GM12874 (cell line): ENCODE measurements around the gene ELOVL4.

Experiments
- TF ChIP-seq, protein P1 (sequence below): IDR thresholded peaks from 2 replicates; pipeline ENCODE4 v1.5.1; 2011; ENCODE audit warnings: low read depth, mild to moderate bottlenecking, control low read depth, low read length, moderate library complexity; ENCODE audit not compliant: insufficient read depth

ELOVL4 gene

GRCh38 chr6:79947191-79948186 is at the start of gene ELOVL4:
ELOVL4 (minus strand) TSS chr6:79947553; CDS start chr6:79947279, 274 bp downstream.
- TF ChIP-seq, protein P1, sequence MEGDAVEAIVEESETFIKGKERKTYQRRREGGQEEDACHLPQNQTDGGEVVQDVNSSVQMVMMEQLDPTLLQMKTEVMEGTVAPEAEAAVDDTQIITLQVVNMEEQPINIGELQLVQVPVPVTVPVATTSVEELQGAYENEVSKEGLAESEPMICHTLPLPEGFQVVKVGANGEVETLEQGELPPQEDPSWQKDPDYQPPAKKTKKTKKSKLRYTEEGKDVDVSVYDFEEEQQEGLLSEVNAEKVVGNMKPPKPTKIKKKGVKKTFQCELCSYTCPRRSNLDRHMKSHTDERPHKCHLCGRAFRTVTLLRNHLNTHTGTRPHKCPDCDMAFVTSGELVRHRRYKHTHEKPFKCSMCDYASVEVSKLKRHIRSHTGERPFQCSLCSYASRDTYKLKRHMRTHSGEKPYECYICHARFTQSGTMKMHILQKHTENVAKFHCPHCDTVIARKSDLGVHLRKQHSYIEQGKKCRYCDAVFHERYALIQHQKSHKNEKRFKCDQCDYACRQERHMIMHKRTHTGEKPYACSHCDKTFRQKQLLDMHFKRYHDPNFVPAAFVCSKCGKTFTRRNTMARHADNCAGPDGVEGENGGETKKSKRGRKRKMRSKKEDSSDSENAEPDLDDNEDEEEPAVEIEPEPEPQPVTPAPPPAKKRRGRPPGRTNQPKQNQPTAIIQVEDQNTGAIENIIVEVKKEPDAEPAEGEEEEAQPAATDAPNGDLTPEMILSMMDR = no peak

DNA sequence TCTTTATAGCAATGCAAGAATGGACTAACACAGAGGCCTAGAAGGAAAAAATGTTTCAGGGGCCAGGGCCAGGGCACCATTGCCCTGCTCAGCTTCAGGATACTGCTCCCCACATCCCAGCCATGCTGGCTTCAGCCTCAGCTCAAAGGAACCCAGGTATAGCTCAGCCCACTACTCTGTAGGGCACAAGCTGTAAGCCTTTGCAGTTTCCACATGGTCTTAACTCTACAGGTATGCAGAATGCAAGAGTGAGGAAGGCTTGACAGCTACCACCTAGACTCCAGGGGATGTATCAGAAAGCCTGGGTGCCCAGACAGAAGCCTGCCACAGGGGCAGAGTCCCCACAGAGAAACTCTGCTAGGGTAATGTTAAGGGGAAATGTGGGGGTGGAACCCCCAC is 46.6 kb upstream of the ELOVL4 start:
- TF ChIP-seq, protein P1 = no peak

DNA sequence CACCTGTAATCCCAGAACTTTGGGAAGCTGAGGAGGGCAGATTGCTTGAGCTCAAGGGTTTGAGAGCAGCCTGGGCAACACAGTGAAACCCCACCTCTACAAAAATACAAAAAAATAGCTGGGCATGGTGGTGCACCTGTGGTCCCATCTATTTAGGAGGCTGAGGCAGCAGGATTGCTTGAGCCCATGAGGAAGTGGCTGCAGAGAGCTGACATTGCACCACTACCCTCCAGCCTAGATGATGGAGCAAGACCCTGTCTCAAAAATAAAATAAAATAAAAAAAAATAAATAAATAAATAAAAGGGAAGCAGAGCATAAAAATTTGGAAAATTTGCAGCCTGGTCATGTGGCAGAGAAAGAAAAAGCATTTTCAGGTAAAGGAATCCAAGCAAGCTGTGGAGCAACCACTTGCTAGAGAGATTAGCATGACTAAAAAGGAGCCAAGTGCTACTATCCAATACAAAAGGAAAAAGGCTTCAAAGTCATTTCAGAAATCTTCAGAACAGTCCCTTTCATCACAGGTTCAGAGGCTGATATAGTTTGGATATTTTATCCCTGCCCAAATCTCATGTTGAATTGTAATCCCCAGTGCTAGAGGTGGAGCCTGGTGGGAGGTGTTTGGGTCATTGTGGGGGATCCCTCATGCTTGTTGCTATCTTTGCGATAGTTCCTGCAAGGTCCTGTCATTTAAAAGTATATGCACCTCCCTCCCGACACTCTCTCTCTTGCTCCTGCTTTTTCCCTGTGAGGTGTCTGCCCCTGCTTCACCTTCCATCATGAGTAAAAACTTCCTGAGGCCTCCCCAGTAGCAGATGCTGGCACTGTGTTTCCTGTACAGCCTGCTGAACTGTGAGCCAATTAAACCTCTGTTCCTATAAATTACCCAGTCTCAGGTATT is 45.9 kb upstream of the ELOVL4 start:
- TF ChIP-seq, protein P1 = no peak

GRCh38 chr6:79989641-79990040 is 42.3 kb upstream of the ELOVL4 start:
- TF ChIP-seq, protein P1 = no peak

DNA sequence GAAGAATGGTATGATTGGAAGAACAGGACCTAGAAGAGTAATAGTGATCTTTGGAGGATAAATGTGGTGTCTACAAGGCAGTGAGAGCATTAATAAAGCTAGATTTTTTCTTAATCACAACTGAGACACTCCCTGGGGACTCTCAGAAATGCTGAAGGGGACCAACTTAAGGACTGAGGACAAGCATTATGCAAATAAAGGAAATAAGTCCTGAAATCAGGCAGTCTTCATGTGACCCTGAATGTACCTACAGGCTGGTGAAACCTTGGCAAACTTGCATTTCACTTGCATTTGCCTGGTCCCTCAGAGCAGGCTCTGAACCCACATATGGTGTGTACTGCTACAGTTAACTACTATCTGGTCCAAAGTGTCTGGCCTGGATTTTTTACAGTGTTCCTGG is 37.8 kb upstream of the ELOVL4 start:
- TF ChIP-seq, protein P1 = no peak

- TF ChIP-seq, protein P1 = no peak
These were observed 36.9 kb upstream of the ELOVL4 start for GRCh38 chr6:79984261-79984660.

GRCh38 chr6:79981652-79982051 is 34.3 kb upstream of the ELOVL4 start:
- TF ChIP-seq, protein P1 = no peak
